HL-60 (cell line): ENCODE results near the gene RNF14.

Experiments used
- DNase-seq, 2 experiments: peaks; one replicate each; pipeline ENCODE4 v3.0.0-alpha.2; 2010 to 2020; ENCODE audit warnings: low read depth in 1 of 2, low spot score in 1 of 2
- H3K27ac ChIP-seq: fragments of 250-450 bp; sonication (Bioruptor Pico); replicated peaks from 2 replicates; pipeline ENCODE4 v1.5.1; 2020; ENCODE audit warnings: mild to moderate bottlenecking, moderate library complexity
- H3K27me3 ChIP-seq: fragments of 250-450 bp; sonication (Bioruptor Pico); 2 replicates; pipeline ENCODE4 v1.5.1; 2021; ENCODE audit warnings: mild to moderate bottlenecking, moderate library complexity; ENCODE audit not compliant: insufficient read depth, poor library complexity, severe bottlenecking
- H3K4me3 ChIP-seq: replicated peaks from 2 replicates; pipeline ENCODE4 v1.5.1; 2011; ENCODE audit warnings: mild to moderate bottlenecking, control low read depth, low read length; ENCODE audit not compliant: insufficient read depth
- CTCF ChIP-seq: IDR thresholded peaks from one replicate; pipeline ENCODE4 v1.5.1; 2011; ENCODE audit warnings: low read length, control low read depth, inconsistent platforms; ENCODE audit not compliant: insufficient read depth
- GABPA ChIP-seq: IDR thresholded peaks from 2 replicates; pipeline ENCODE4 v1.6.1; 2012; ENCODE audit warnings: low read depth
- POLR2AphosphoS5 ChIP-seq: IDR thresholded peaks from 2 replicates; pipeline ENCODE4 v1.6.1; 2012; ENCODE audit warnings: low read depth
- REST ChIP-seq: IDR thresholded peaks from 2 replicates; pipeline ENCODE4 v1.6.1; 2012; ENCODE audit warnings: low read depth; ENCODE audit not compliant: insufficient replicate concordance
- SPI1 ChIP-seq: IDR thresholded peaks from 2 replicates; pipeline ENCODE4 v1.6.1; 2012; ENCODE audit warnings: low read depth, mild to moderate bottlenecking, borderline replicate concordance

RNF14 gene

DNA sequence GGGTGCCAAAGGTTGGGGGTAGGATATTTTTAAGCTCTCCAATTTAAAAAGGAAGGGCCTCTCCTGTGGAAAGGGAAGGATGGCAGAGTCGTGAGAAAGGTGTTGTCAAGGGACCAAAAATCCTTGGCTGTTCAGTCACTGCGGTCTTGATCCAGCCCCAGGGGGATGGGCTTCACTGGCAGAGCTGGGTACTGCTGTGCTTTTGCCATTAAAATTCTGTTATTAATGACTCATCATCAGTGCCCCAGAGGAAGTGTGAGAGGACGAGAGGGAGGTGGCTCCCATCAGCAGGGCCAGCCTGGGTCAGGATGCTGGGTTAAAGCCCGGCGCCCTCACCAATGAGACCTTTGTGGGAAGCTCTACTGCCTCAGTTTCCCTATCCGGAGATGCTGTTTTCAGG is 27.6 kb upstream of the RNF14 start:
- Histone ChIP-seq H3K27ac (no peak overlapping the region), H3K27me3 (no peaks in the 10 kb centered on the region), H3K4me3 (no peak overlapping the region)
- DNase-seq, result no peak
- TF ChIP-seq CTCF (no peak), REST (no peak), GABPA (no peak), POLR2AphosphoS5 (no peak), SPI1 (no peak)

DNA sequence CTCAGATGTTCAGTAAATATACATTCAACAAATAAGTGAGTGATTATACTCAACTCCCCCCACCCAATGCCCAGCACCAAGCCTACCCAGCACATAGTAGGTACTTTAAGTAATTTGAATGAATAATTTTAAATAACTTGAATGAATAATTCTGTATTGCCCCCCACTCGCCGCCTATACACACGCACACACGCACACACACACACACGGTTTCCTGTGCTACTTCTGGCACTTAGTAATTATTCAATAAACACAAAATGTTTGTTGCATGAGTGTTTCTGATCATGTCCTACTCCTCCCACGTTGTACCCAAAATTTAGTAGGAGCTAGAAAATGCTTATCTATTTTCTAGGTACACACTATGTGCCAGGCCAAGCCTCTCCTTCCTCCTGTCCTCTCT is 27.1 kb upstream of the RNF14 start:
- Histone ChIP-seq H3K27me3 (no peaks in the 10 kb centered on the region), H3K27ac (no peak overlapping the region), H3K4me3 (no peak overlapping the region)
- DNase-seq, result no peak
- TF ChIP-seq CTCF (no peak), POLR2AphosphoS5 (no peak), GABPA (no peak), SPI1 (no peak), REST (no peak)

GRCh38 chr5:141942185-141942857 is 26.6 kb upstream of the RNF14 start:
- Histone ChIP-seq H3K27me3 (no peaks in the 10 kb centered on the region), H3K4me3 (no peak overlapping the region), H3K27ac (no peak overlapping the region)
- no peak for TF ChIP-seq REST
- TF ChIP-seq GABPA, result no peak
- TF ChIP-seq CTCF, result no peak
- no peak for TF ChIP-seq SPI1
- no peak for TF ChIP-seq POLR2AphosphoS5
- DNase-seq, result no peak
